H9 (cell line): Measurements from ENCODE around the gene MS4A4A. TPM values are rescaled to one million over a fixed set of nuclear protein-coding genes. Genes with fewer than 3 reads are reported as not detected.

ENCODE experiments used
- DNase-seq: peaks from one replicate; pipeline ENCODE4 v3.0.0-alpha.2; 2017
- H2AFZ ChIP-seq: one replicate; pipeline ENCODE4 v1.6.1; 2013; ENCODE audit warnings: mild to moderate bottlenecking, low read length, control low read depth, moderate library complexity
- H2AK5ac ChIP-seq: 2 replicates; pipeline ENCODE4 v1.6.1; 2013; ENCODE audit warnings: low read length, control low read depth, mixed read lengths; ENCODE audit not compliant: insufficient read length
- H2BK120ac ChIP-seq: one replicate; pipeline ENCODE4 v1.6.1; 2013; ENCODE audit warnings: low read depth, mild to moderate bottlenecking, low read length, control low read depth, inconsistent platforms; ENCODE audit not compliant: poor library complexity, severe bottlenecking
- H2BK12ac ChIP-seq: 2 replicates; pipeline ENCODE4 v1.6.1; 2013; ENCODE audit warnings: low read length, control low read depth, mixed read lengths, low read depth; ENCODE audit not compliant: insufficient read length
- H2BK15ac ChIP-seq: 2 replicates; pipeline ENCODE4 v1.6.1; 2013; ENCODE audit warnings: low read depth, low read length, control low read depth
- H2BK20ac ChIP-seq: one replicate; pipeline ENCODE4 v1.6.1; 2013; ENCODE audit warnings: low read depth, mild to moderate bottlenecking, low read length, control low read depth, inconsistent platforms; ENCODE audit not compliant: poor library complexity, severe bottlenecking
- H2BK5ac ChIP-seq: 2 replicates; pipeline ENCODE4 v1.6.1; 2013; ENCODE audit warnings: low read length, control low read depth, mixed read lengths; ENCODE audit not compliant: insufficient read length
- H3K14ac ChIP-seq: 2 replicates; pipeline ENCODE4 v1.6.1; 2013; ENCODE audit warnings: low read length, control low read depth; ENCODE audit not compliant: insufficient read depth
- H3K18ac ChIP-seq: 2 replicates; pipeline ENCODE4 v1.6.1; 2013; ENCODE audit warnings: low read depth, mild to moderate bottlenecking, mixed read lengths, low read length, control low read depth; ENCODE audit not compliant: insufficient read length
- H3K23ac ChIP-seq: 2 replicates; pipeline ENCODE4 v1.6.1; 2013; ENCODE audit warnings: low read length, control low read depth, mixed read lengths, low read depth; ENCODE audit not compliant: insufficient read length
- H3K23me2 ChIP-seq: 2 replicates; pipeline ENCODE4 v1.6.1; 2013; ENCODE audit warnings: low read depth, mild to moderate bottlenecking, mixed read lengths, low read length, control low read depth; ENCODE audit not compliant: insufficient read length, poor library complexity, severe bottlenecking
- H3K27ac ChIP-seq: 2 replicates; pipeline ENCODE4 v1.5.1; 2013; ENCODE audit warnings: low read length, control low read depth, mixed read lengths, low read depth; ENCODE audit not compliant: insufficient read length
- H3K27me3 ChIP-seq: 2 replicates; pipeline ENCODE4 v1.6.1; 2013; ENCODE audit warnings: low read length, control low read depth, inconsistent platforms; ENCODE audit not compliant: insufficient read depth
- H3K4ac ChIP-seq: 2 replicates; pipeline ENCODE4 v1.6.1; 2013; ENCODE audit warnings: low read depth, mild to moderate bottlenecking, control low read depth, inconsistent platforms, low read length, moderate library complexity
- H3K4me1 ChIP-seq: 2 replicates; pipeline ENCODE4 v1.6.1; 2013; ENCODE audit warnings: low read length, control low read depth, inconsistent platforms; ENCODE audit not compliant: insufficient read depth
- H3K4me2 ChIP-seq: 2 replicates; pipeline ENCODE4 v1.6.1; 2013; ENCODE audit warnings: low read length, control low read depth, mixed read lengths; ENCODE audit not compliant: insufficient read length, insufficient read depth
- H3K56ac ChIP-seq: 2 replicates; pipeline ENCODE4 v1.6.1; 2013; ENCODE audit warnings: low read depth, mild to moderate bottlenecking, mixed read lengths, low read length, control low read depth; ENCODE audit not compliant: insufficient read length
- H3K79me1 ChIP-seq: 2 replicates; pipeline ENCODE4 v1.6.1; 2013; ENCODE audit warnings: low read depth, mild to moderate bottlenecking, moderate library complexity, low read length, control low read depth, inconsistent platforms; ENCODE audit not compliant: insufficient read depth, poor library complexity, severe bottlenecking
- H3K79me2 ChIP-seq: 2 replicates; pipeline ENCODE4 v1.6.1; 2013; ENCODE audit warnings: low read length, control low read depth, inconsistent platforms; ENCODE audit not compliant: insufficient read depth
- H3K9ac ChIP-seq: 2 replicates; pipeline ENCODE4 v1.6.1; 2013; ENCODE audit warnings: low read length, control low read depth, mixed read lengths; ENCODE audit not compliant: insufficient read length; ENCODE audit errors: extremely low read depth
- H3K9me3 ChIP-seq: one replicate; pipeline ENCODE4 v1.6.1; 2013; ENCODE audit warnings: low read depth, low read length, inconsistent platforms; ENCODE audit not compliant: control insufficient read depth
- H3T11ph ChIP-seq: one replicate; pipeline ENCODE4 v1.6.1; 2013; ENCODE audit warnings: mild to moderate bottlenecking, low read length, control low read depth, inconsistent platforms
- H4K20me1 ChIP-seq: one replicate; pipeline ENCODE4 v1.6.1; 2013; ENCODE audit not compliant: control insufficient read depth, insufficient read length, insufficient read depth
- H4K5ac ChIP-seq: 2 replicates; pipeline ENCODE4 v1.6.1; 2013; ENCODE audit warnings: low read depth, mild to moderate bottlenecking, mixed read lengths, low read length, control low read depth; ENCODE audit not compliant: insufficient read length
- H4K8ac ChIP-seq: replicated peaks from 2 replicates; pipeline ENCODE4 v1.6.1; 2013; ENCODE audit warnings: low read length, control low read depth, mixed read lengths, low read depth; ENCODE audit not compliant: insufficient read length
- H4K91ac ChIP-seq: 2 replicates; pipeline ENCODE4 v1.6.1; 2013; ENCODE audit warnings: low read depth, mild to moderate bottlenecking, moderate library complexity, mixed read lengths, low read length, control low read depth; ENCODE audit not compliant: insufficient read length
- H3K27ac Mint-ChIP-seq, 3 experiments: 2 replicates in 2 of 3; 3 replicates in 1 of 3; pipeline ENCODE4 v1.8.0; 2020 to 2021; ENCODE audit warnings: mixed read lengths in 3 of 3, mild to moderate bottlenecking in 1 of 3, moderate library complexity in 1 of 3
- H3K27me3 Mint-ChIP-seq: 2 replicates; pipeline ENCODE4 v1.8.0; 2021; ENCODE audit warnings: low read depth, mild to moderate bottlenecking, moderate library complexity, mixed read lengths
- H3K36me3 Mint-ChIP-seq, 3 experiments: 2 replicates in 2 of 3; 3 replicates in 1 of 3; pipeline ENCODE4 v1.8.0; 2020 to 2021; ENCODE audit warnings: low read depth in 3 of 3, mixed read lengths in 3 of 3; ENCODE audit not compliant: insufficient read depth in 1 of 3
- H3K4me1 Mint-ChIP-seq, 2 experiments: 2 replicates each; pipeline ENCODE4 v1.8.0; 2020; ENCODE audit warnings: mixed read lengths in 2 of 2
- H3K4me3 Mint-ChIP-seq, 2 experiments: 2 replicates in 1 of 2; 3 replicates in 1 of 2; pipeline ENCODE4 v1.8.0; 2020 to 2021; ENCODE audit warnings: mild to moderate bottlenecking in 2 of 2, mixed read lengths in 2 of 2, moderate library complexity in 1 of 2
- H3K9me3 Mint-ChIP-seq, 2 experiments: 2 replicates in 1 of 2; 3 replicates in 1 of 2; pipeline ENCODE4 v1.8.0; 2020; ENCODE audit warnings: mild to moderate bottlenecking in 2 of 2, mixed read lengths in 2 of 2, moderate library complexity in 1 of 2
- WGBS: extraction: QIAGEN DNeasy Blood & Tissue Kit; methylation state at CpG from one replicate; pipeline ENCODE4 v1.1.7; 2013; ENCODE audit warnings: missing lambda C conversion rate, low lambda C conversion rate, mixed read lengths; ENCODE audit not compliant: insufficient read length; ENCODE audit errors: extremely low coverage; 5-methylcytosine and 5-hydroxymethylcytosine counted together
- total RNA-seq: library from RNA; stranded (reverse); gene quantifications from 2 replicates; pipeline ENCODE4 v1.2.1, GENCODE V29; 2021
- TF ChIP-seq, protein P1 (sequence below): fragments of 200-600 bp; sonication (generic); conservative IDR thresholded peaks from 3 replicates; pipeline ENCODE4 v1.8.0; 2021; ENCODE audit warnings: antibody characterized with exemption, mild to moderate bottlenecking

Gene MS4A4A
- total RNA-seq, 1 experiment from 2014 or later, result not detected

- Histone ChIP-seq H3K9me3 (no peaks in the 10 kb centered on the region), H2BK120ac (no peak overlapping the region), H3K14ac (no peak overlapping the region), H4K20me1 (no peaks in the 10 kb centered on the region), H3K56ac (no peak overlapping the region), H3K18ac (no peak overlapping the region), H2BK20ac (no peak overlapping the region), H2BK5ac (no peak overlapping the region), H4K5ac (no peak overlapping the region), H4K91ac (no peak overlapping the region), H3T11ph (no peak overlapping the region), H2AFZ (no peak overlapping the region), H4K8ac (no peak overlapping the region), H3K79me2 (no peaks in the 10 kb centered on the region), H2BK15ac (no peak overlapping the region), H3K4me2 (no peak overlapping the region), H3K4ac (no peak overlapping the region), H3K79me1 (no peaks in the 10 kb centered on the region), H3K23me2 (no peaks in the 10 kb centered on the region), H3K27ac (no peak overlapping the region), H2BK12ac (no peak overlapping the region), H3K27me3 (no peaks in the 10 kb centered on the region), H3K4me1 (no peaks in the 10 kb centered on the region), H3K9ac (no peak overlapping the region), H2AK5ac (no peak overlapping the region), H3K23ac (no peak overlapping the region)
- H3K27me3 Mint-ChIP-seq, result no peaks in the 10 kb centered on the region; the same call in 1 of the 2 replicates
- TF ChIP-seq, protein P1, sequence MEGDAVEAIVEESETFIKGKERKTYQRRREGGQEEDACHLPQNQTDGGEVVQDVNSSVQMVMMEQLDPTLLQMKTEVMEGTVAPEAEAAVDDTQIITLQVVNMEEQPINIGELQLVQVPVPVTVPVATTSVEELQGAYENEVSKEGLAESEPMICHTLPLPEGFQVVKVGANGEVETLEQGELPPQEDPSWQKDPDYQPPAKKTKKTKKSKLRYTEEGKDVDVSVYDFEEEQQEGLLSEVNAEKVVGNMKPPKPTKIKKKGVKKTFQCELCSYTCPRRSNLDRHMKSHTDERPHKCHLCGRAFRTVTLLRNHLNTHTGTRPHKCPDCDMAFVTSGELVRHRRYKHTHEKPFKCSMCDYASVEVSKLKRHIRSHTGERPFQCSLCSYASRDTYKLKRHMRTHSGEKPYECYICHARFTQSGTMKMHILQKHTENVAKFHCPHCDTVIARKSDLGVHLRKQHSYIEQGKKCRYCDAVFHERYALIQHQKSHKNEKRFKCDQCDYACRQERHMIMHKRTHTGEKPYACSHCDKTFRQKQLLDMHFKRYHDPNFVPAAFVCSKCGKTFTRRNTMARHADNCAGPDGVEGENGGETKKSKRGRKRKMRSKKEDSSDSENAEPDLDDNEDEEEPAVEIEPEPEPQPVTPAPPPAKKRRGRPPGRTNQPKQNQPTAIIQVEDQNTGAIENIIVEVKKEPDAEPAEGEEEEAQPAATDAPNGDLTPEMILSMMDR, result no peak
- DNase-seq, result no peak
- H3K9me3 Mint-ChIP-seq, result peaks cover 20 to 22% of the 10 kb centered on the region in 2 experiments
- WGBS, result no CpG with 5 or more reads among the region's 4 CpGs
- no peak overlapping the region for H3K4me3 Mint-ChIP-seq
- no peaks in the 10 kb centered on the region for H3K4me1 Mint-ChIP-seq
- peaks cover 3 to 19% (median 17%) of the 10 kb centered on the region in 3 experiments; a peak in 6 of 7 replicates for H3K36me3 Mint-ChIP-seq
- H3K27ac Mint-ChIP-seq, result no peak overlapping the region
Observed at GRCh38 chr11:60257956-60258722, 22.3 kb upstream of the MS4A4A start.
